Calu3 (cell line): ENCODE data around the gene CBL. TPM values are rescaled to one million over a fixed set of nuclear protein-coding genes. Genes with fewer than 3 reads are reported as not detected.
"Not testable (repeated sequence)": the region's sequence is repeated elsewhere in the genome, so short reads cannot be mapped to it uniquely, and the experiment has no call there.

ENCODE experiments used
- BruUV-seq: library from RNA; stranded (reverse); fragments of 400-500 nt; replicated peaks from 2 replicates; lab custom pipeline; 2021; lab: Mats Ljungman, UMichigan
- CTCF ChIA-PET: fragments of 300-600 bp; sonication (Branson Sonifier 250); formaldehyde crosslinking; loops from one replicate; lab custom pipeline; 2022; ENCODE audit warnings: antibody characterized with exemption; lab: Charles Lee
- DNase-seq: peaks from one replicate; pipeline ENCODE4 v3.0.0; 2022
- H3K27ac Mint-ChIP-seq: one replicate; pipeline ENCODE4 v1.8.0; 2022; ENCODE audit warnings: mixed read lengths; ENCODE audit not compliant: unreplicated experiment
- H3K27me3 Mint-ChIP-seq: one replicate; pipeline ENCODE4 v1.8.0; 2022; ENCODE audit warnings: mixed read lengths; ENCODE audit not compliant: unreplicated experiment
- H3K36me3 Mint-ChIP-seq: one replicate; pipeline ENCODE4 v1.8.0; 2022; ENCODE audit warnings: mild to moderate bottlenecking, moderate library complexity, mixed read lengths; ENCODE audit not compliant: insufficient read depth, unreplicated experiment
- H3K4me1 Mint-ChIP-seq: one replicate; pipeline ENCODE4 v1.8.0; 2022; ENCODE audit warnings: mild to moderate bottlenecking, low read depth, mixed read lengths; ENCODE audit not compliant: unreplicated experiment
- H3K4me3 Mint-ChIP-seq: one replicate; pipeline ENCODE4 v1.8.0; 2022; ENCODE audit warnings: mild to moderate bottlenecking, low read depth, moderate library complexity, mixed read lengths; ENCODE audit not compliant: unreplicated experiment
- H3K9me3 Mint-ChIP-seq: one replicate; pipeline ENCODE4 v1.8.0; 2022; ENCODE audit warnings: low read depth, mixed read lengths; ENCODE audit not compliant: unreplicated experiment
- CTCF ChIP-seq: fragments of 200-600 bp; IDR thresholded peaks from one replicate; pipeline ENCODE4 v1.8.0; 2022; ENCODE audit warnings: antibody characterized with exemption; ENCODE audit not compliant: unreplicated experiment
- intact Hi-C: fragments of 100-400 bp; cut with micrococcal nuclease; formaldehyde crosslinking; loops from one replicate; pipeline ENCODE4 v1.10.0; 2022; ENCODE audit not compliant: unreplicated experiment
- total RNA-seq: library from RNA; stranded (reverse); gene quantifications from 2 replicates; pipeline ENCODE4 v1.2.3, GENCODE V29; 2022

The CBL gene
- total RNA-seq, 1 experiment from 2014 or later = 15.9 TPM

DNA sequence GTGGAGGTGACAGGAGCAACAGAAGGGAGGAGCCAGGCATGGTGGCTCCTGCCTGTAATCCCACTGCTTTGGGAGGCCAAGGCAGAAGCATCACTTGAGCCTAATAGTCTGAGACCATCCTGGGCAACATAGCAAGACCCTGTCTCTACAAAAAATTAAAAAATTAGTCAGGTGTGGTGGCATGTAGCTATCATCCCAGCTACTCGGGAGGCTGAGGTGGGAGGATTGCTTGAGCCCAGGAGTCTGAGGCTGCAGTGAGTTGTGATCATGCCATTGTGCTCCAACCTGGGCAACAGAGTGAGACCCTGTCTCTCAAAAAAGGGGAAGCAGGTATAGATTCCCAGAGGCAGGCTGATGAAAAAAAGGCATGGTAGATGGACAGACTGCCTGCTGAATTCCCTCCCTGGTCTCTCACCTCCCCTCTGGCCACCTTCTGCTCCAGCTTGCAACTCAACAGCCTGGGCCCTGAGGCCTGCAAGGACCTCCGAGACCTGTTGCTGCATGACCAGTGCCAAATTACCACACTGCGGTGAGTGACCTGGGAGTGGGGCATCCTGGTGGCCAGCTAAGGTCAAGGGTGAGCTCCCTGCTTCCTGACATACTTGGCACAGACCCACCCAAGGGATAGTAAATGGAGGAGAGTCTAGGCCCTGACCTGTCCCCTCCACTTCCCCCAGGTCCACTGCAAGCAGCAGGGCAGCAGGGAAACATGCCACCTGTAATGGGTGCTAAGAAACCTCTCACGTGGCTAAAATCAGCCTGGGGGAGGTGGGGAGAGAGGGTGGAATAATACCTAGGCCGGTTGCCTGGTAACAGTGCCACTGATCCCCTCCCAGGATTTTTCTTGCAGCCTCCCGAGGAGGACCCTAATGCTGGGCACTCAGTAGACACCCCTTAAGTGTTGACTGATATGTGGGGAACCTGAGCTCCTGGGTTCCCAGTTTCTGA, 25.1 kb upstream of the CBL start:
- no peak for DNase-seq
- Mint-ChIP-seq H3K36me3 (no peaks in the 10 kb centered on the region), H3K27ac (no peak overlapping the region), H3K9me3 (no peaks in the 10 kb centered on the region), H3K4me3 (no peak overlapping the region), H3K27me3 (peaks cover 11% of the 10 kb centered on the region), H3K4me1 (peaks cover 9% of the 10 kb centered on the region)
- CTCF ChIA-PET = interaction anchor here (0.6 kb wide), 1 partner anchor 242 kb away, joined by 3 read pairs; the partner anchor contains the start of gene THY1
- BruUV-seq = no TSS peak
- intact Hi-C loops = no loop called here
- TF ChIP-seq CTCF = no peak

DNA sequence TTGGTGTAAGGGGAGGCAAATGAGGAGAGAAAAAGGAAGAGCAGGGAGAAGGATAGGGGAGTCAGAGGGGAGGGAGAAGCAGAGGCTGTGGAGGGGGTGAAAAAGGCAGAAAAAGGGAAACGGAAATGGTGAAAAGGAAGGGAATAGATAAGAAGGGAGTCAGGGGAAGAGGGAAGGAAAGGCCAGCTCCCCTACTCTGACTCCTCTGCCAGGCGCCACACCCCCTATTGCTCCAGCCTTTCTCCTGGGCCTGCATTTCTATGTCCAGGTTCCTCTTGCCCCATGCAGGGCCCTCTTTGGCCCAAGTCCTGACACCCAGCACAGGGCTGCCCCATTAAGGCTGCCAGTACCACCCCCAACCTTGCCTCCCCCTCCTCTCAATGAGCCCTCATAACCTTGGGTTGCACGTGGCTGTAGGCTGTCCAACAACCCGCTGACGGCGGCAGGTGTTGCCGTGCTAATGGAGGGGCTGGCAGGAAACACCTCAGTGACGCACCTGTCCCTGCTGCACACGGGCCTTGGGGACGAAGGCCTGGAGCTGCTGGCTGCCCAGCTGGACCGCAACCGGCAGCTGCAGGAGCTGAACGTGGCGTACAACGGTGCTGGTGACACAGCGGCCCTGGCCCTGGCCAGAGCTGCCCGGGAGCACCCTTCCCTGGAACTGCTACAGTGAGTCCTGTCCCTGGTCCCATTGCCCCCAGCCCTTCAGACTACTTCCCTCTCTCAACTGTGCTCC, 24.3 kb upstream of the CBL start:
- no peaks in the 10 kb centered on the region for H3K36me3 Mint-ChIP-seq
- TF ChIP-seq CTCF = no peak
- H3K27ac Mint-ChIP-seq = no peak overlapping the region
- intact Hi-C loops = no loop called here
- no peak for DNase-seq
- no TSS peak for BruUV-seq
- H3K27me3 Mint-ChIP-seq = peaks cover 19% of the 10 kb centered on the region
- peaks cover 13% of the 10 kb centered on the region for H3K4me1 Mint-ChIP-seq
- CTCF ChIA-PET = no interaction called here
- H3K9me3 Mint-ChIP-seq = no peaks in the 10 kb centered on the region
- H3K4me3 Mint-ChIP-seq = no peak overlapping the region

GRCh38 chr11:119184399-119184798, 21.7 kb upstream of the CBL start:
- H3K9me3 Mint-ChIP-seq, DNase-seq, CTCF ChIA-PET, H3K4me3 Mint-ChIP-seq, intact Hi-C loops, H3K27ac Mint-ChIP-seq, H3K36me3 Mint-ChIP-seq, BruUV-seq: not testable (repeated sequence)
- Mint-ChIP-seq H3K27me3 (peaks cover 19% of the 10 kb centered on the region), H3K4me1 (peaks cover 13% of the 10 kb centered on the region)

GRCh38 chr11:119185981-119186634, 20.0 kb upstream of the CBL start:
- intact Hi-C loops = no loop called here
- H3K27me3 Mint-ChIP-seq = peaks cover 19% of the 10 kb centered on the region
- peaks cover 13% of the 10 kb centered on the region for H3K4me1 Mint-ChIP-seq
- no peak for TF ChIP-seq CTCF
- no peak overlapping the region for H3K4me3 Mint-ChIP-seq
- CTCF ChIA-PET = no interaction called here
- no peaks in the 10 kb centered on the region for H3K9me3 Mint-ChIP-seq
- no peak for DNase-seq
- no peak overlapping the region for H3K27ac Mint-ChIP-seq
- H3K36me3 Mint-ChIP-seq = no peaks in the 10 kb centered on the region
- BruUV-seq = no TSS peak
